Spleen (tissue), 11 donors: ENCODE measurements around the gene PPAT. TPM values are rescaled to one million over a fixed set of nuclear protein-coding genes. Genes with fewer than 3 reads are reported as not detected.

Experiments
- DNase-seq: peaks from one replicate; pipeline ENCODE4 v3.0.0-alpha.2; 2020
- H3K27ac ChIP-seq, 8 donors: fragments of 200-600 bp; sonication (generic) in 7 of 8; 1 replicate in 4 of 8; 2 replicates in 4 of 8; pipeline versions ENCODE4 v1.5.0 to v1.8.0; 2016 to 2021; ENCODE audit warnings: inconsistent platforms in 4 of 8, mild to moderate bottlenecking in 4 of 8, moderate library complexity in 1 of 8
- H3K27me3 ChIP-seq, 7 donors: fragments of 200-600 bp; sonication (generic) in 6 of 7; replicated peaks in 1 of 7; 1 replicate in 4 of 7; 2 replicates in 3 of 7; pipeline versions ENCODE4 v1.5.0 to v1.8.0; 2016 to 2021; ENCODE audit warnings: inconsistent platforms in 3 of 7, mild to moderate bottlenecking in 1 of 7
- H3K36me3 ChIP-seq, 6 donors: fragments of 200-600 bp; sonication (generic) in 5 of 6; 1 replicate in 4 of 6; 2 replicates in 2 of 6; pipeline versions ENCODE4 v1.5.0 to v1.8.0; 2016 to 2021; ENCODE audit warnings: inconsistent platforms in 2 of 6
- H3K4me1 ChIP-seq, 6 donors: fragments of 200-600 bp; sonication (generic) in 5 of 6; 1 replicate in 3 of 6; 2 replicates in 3 of 6; pipeline versions ENCODE4 v1.5.0 to v1.8.0; 2016 to 2021; ENCODE audit warnings: inconsistent platforms in 3 of 6
- H3K4me3 ChIP-seq, 8 donors: fragments of 200-600 bp; sonication (generic) in 7 of 8; 1 replicate in 4 of 8; 2 replicates in 4 of 8; pipeline versions ENCODE4 v1.5.0 to v1.8.0; 2016 to 2021; ENCODE audit warnings: inconsistent platforms in 4 of 8, mild to moderate bottlenecking in 4 of 8, moderate library complexity in 2 of 8
- H3K9me3 ChIP-seq, 8 donors: fragments of 200-600 bp; sonication (generic) in 7 of 8; 1 replicate in 4 of 8; 2 replicates in 4 of 8; pipeline versions ENCODE4 v1.5.0 to v1.8.0; 2016 to 2021; ENCODE audit warnings: inconsistent platforms in 4 of 8
- POLR2A ChIP-seq, 3 donors: fragments of 450-650 bp; IDR thresholded peaks; one replicate each; pipeline ENCODE4 v1.5.1; 2017; ENCODE audit warnings: antibody characterized with exemption in 3 of 3, mild to moderate bottlenecking in 1 of 3
- POLR2AphosphoS5 ChIP-seq, 3 donors: sonication (generic); formaldehyde crosslinking; IDR thresholded peaks; one replicate each; pipeline ENCODE4 v1.5.1; 2017; ENCODE audit warnings: antibody characterized with exemption in 3 of 3
- WGBS, 5 donors: extraction: QIAGEN DNeasy Blood & Tissue Kit in 3 of 5; methylation state at CpG; one replicate each; pipeline versions ENCODE4 v1.1.5 to v1.1.7; 2013 to 2018; 5-methylcytosine and 5-hydroxymethylcytosine counted together
- intact Hi-C: fragments of 100-400 bp; cut with DNase I; formaldehyde crosslinking; loops from one replicate; pipeline ENCODE4 v1.15.0; 2023; ENCODE audit warnings: low total_unique reads
- polyA plus RNA-seq, 3 donors: library from polyadenylated mRNA; stranded (reverse); fragments of 200-250 nt; gene quantifications; one replicate each; pipeline ENCODE4 v1.2.1, GENCODE V29; 2013
- total RNA-seq, 7 donors: library from RNA; depleted of rRNA in 3 of 7; stranded (reverse); fragments of >200 nt in 3 of 7; fragmentation: NEBNext Ultra II Directional in 4 of 7; extraction: Animal tissue kit (Norgen Biotek cat#: 25700) in 4 of 7; gene quantifications; one replicate each; pipeline versions ENCODE4 v1.1.0 to v1.2.1, GENCODE V29; 2016 to 2021
- TF ChIP-seq, protein P1 (sequence below), 11 experiments: fragments of 200-600 bp in 7 of 11; fragments of 450-650 bp in 4 of 11; sonication (generic) in 4 of 11; IDR thresholded peaks in 8 of 11; conservative IDR thresholded peaks in 3 of 11; 1 replicate in 7 of 11; 2 replicates in 4 of 11; pipeline versions ENCODE4 v1.4.0 to v1.8.0; 2016 to 2021; ENCODE audit warnings: antibody characterized with exemption in 11 of 11, inconsistent platforms in 4 of 11, mild to moderate bottlenecking in 1 of 11
- donor health status: healthy with polysubstance abuse.
- donor health status: DM: no; HTN: no; CAD: no; lungs with moderate emphysema.
- donor health status: DM: no; HTN: no; CAD: no.
- donor health status: Bipolar disorder and iron deficiency.
- donor health status: healthy.
- donor health status: DM: no; HTN: no; CAD: no.
- donor health status: DM: yes; HTN: yes; CAD: no.

PPAT gene
- total and polyA plus RNA-seq, 10 donors = 2.7 to 10.6 (median 7.2) TPM

GRCh38 chr4:56345458-56345857, 90.0 kb downstream of the PPAT start:
- TF ChIP-seq POLR2A (IDR thresholded peaks at IDR 0.05) (no peak), POLR2AphosphoS5 (IDR thresholded peaks at IDR 0.05) (no peak)
- TF ChIP-seq, protein P1, sequence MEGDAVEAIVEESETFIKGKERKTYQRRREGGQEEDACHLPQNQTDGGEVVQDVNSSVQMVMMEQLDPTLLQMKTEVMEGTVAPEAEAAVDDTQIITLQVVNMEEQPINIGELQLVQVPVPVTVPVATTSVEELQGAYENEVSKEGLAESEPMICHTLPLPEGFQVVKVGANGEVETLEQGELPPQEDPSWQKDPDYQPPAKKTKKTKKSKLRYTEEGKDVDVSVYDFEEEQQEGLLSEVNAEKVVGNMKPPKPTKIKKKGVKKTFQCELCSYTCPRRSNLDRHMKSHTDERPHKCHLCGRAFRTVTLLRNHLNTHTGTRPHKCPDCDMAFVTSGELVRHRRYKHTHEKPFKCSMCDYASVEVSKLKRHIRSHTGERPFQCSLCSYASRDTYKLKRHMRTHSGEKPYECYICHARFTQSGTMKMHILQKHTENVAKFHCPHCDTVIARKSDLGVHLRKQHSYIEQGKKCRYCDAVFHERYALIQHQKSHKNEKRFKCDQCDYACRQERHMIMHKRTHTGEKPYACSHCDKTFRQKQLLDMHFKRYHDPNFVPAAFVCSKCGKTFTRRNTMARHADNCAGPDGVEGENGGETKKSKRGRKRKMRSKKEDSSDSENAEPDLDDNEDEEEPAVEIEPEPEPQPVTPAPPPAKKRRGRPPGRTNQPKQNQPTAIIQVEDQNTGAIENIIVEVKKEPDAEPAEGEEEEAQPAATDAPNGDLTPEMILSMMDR (IDR thresholded peaks at IDR 0.05 in 8 of 11, conservative IDR thresholded peaks at IDR 0.05 in 3 of 11) = no peak
- no peaks in the 10 kb centered on the region for H3K4me1 ChIP-seq
- no peak for DNase-seq
- intact Hi-C loops = no loop called here
- H3K9me3 ChIP-seq = no peaks in the 10 kb centered on the region
- peaks cover 0 to 39% (median 17%) of the 10 kb centered on the region in 6 donors for H3K36me3 ChIP-seq
- no peak overlapping the region for H3K27ac ChIP-seq
- WGBS, 5 donors = 90 to 97% (median 94%) methylated on average over 4 of the region's 4 CpGs
- no peak overlapping the region for H3K4me3 ChIP-seq
- H3K27me3 ChIP-seq = no peaks in the 10 kb centered on the region

Other genes starting within 250 kb of the PPAT start
- gene AASDH, start 48.1 kb downstream of the PPAT start, total RNA-seq = 10 to 100 TPM in 6 of 7 donors, 1 to 10 TPM in 1; 9.6 to 15.6 (median 11.4) TPM
- 1 to 10 TPM; 2.8 to 4.5 (median 4.4) TPM for gene AASDH, start 48.1 kb downstream of the PPAT start, polyA plus RNA-seq
- 10 to 100 TPM; 23.0 to 48.2 (median 28.3) TPM for gene PAICS, start 645 bp upstream of the PPAT start, total RNA-seq
- gene PAICS, start 645 bp upstream of the PPAT start, polyA plus RNA-seq = 10 to 100 TPM; 18.4 to 36.8 (median 36.5) TPM
- 10 to 100 TPM; 65.3 to 97.7 (median 82.8) TPM for gene SRP72, start 32.0 kb upstream of the PPAT start, total RNA-seq
- 10 to 100 TPM; 30.1 to 37.9 (median 33.7) TPM for gene SRP72, start 32.0 kb upstream of the PPAT start, polyA plus RNA-seq
- gene ARL9, start 70.2 kb upstream of the PPAT start, total RNA-seq = under 1 TPM in 2 of 7 donors, not detected in 5; 0.25 to 0.30 TPM
- gene ARL9, start 70.2 kb upstream of the PPAT start, polyA plus RNA-seq = under 1 TPM; 0.02 to 0.27 (median 0.13) TPM
- gene HOPX, start 245.7 kb upstream of the PPAT start, total RNA-seq = 10 to 100 TPM in 2 of 7 donors, 1 to 10 TPM in 5; 6.0 to 26.0 (median 8.0) TPM
- 10 to 100 TPM in 1 of 3 donors, 1 to 10 TPM in 2; 6.0 to 16.4 (median 8.8) TPM for gene HOPX, start 245.7 kb upstream of the PPAT start, polyA plus RNA-seq